ENCODE data around the gene DCHS2. TPM values are rescaled to one million over a fixed set of nuclear protein-coding genes. Genes with fewer than 3 reads are reported as not detected.

DCHS2 gene
- polyA plus RNA-seq, 10 donors = 6.4 to 20.4 (median 8.6) TPM

- no peak for DNase-seq
Measured at GRCh38 chr4:154384012-154384411, 107.6 kb downstream of the DCHS2 start.

GRCh38 chr4:154376486-154376885, 115.1 kb downstream of the DCHS2 start:
- no peak for DNase-seq

GRCh38 chr4:154368060-154368459, 123.5 kb downstream of the DCHS2 start:
- no peak for DNase-seq

DNA sequence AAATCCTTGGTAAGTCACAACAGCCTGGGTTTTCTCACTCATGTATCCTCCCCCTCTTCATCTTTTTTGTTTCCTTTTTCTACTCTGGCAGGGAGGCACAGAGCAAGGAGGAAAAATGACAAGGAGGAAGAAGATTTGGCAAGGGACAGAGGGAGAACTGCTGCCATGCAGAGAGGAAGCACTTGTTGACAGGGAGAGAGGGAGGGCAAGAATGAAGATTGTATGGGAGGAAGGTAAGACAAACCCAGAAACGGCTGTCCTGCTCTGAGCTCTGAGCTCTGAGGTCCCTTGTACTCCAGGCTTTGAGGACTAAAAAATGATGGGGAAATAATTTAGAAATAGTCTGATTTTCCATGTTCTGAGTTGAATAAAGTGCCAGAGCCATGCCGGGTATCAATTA, 123.9 kb downstream of the DCHS2 start:
- DNase-seq = peak in 1 of 3 donors; percentile 5

GRCh38 chr4:154366956-154367355, 124.6 kb downstream of the DCHS2 start:
- no peak for DNase-seq

GRCh38 chr4:154364066-154364845, 127.3 kb downstream of the DCHS2 start:
- DNase-seq = peak in 2 of 3 donors; percentile 20 to 29

- no peak for DNase-seq
Measured at GRCh38 chr4:154361450-154361849, 130.1 kb downstream of the DCHS2 start.

DNA sequence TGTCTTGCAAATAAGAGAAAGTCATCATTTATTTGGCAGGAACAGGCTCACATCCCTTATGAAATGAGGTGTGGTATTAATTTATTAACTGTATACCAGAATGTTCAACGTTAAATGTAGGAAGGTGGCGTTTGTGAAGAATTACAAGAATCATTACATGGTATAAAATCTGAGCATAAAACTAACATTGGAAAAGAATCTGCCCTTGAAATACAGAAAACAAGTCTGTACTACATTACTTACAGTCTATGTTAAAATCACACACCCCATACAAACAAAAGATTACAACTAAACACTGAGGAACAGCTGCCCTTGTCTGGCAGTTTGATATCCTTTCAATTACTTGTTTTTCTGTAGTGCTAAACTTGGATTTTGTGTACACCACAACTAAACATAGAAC, 131.1 kb downstream of the DCHS2 start:
- DNase-seq = no peak

- DNase-seq = no peak
Measured at GRCh38 chr4:154354883-154355282, 136.7 kb downstream of the DCHS2 start.

GRCh38 chr4:154349829-154350228, 141.8 kb downstream of the DCHS2 start:
- DNase-seq = peak in 1 of 3 donors; percentile 25

DNA sequence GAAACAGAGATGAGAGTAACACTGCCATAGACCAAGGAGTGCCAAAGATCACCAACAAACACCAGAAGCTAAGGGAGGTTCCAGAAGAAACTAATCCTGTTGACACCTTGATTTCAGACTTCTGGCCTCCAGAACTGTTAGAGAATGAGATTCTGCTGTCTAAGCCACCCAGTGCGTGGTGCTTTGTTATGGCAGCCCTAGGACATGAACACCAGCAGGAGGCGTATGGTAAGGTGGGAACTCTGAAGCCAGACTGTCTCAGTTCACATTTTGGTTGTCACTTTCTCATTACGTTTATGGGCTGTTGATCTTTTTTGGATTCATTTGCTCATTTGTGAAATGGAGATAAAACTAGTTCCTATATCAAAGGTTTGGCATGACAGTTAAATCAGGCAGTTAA, 142.9 kb downstream of the DCHS2 start:
- no peak for DNase-seq

GRCh38 chr4:154345359-154345758, 146.2 kb downstream of the DCHS2 start:
- no peak for DNase-seq

GRCh38 chr4:154344686-154345085, 146.9 kb downstream of the DCHS2 start:
- no peak for DNase-seq

DNA sequence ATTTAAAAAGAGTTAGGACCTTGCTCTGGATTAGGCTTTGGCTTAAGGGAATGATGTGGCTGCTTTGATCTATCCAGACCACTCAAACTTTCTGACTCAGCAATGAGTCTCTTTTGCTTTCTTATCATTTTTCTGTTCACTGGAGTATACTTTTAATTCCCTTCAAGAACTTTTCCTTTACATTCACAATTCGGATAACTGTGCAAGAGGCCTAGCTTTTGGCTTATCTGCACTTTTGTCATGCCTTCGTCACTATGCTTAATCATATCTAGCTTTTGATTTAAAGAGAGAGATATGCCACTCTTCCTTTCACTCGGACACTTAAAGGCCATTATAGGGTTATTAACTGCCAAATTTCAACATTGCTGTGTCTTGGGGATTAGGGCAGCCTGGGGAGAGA, 147.9 kb downstream of the DCHS2 start:
- no peak for DNase-seq

DNA sequence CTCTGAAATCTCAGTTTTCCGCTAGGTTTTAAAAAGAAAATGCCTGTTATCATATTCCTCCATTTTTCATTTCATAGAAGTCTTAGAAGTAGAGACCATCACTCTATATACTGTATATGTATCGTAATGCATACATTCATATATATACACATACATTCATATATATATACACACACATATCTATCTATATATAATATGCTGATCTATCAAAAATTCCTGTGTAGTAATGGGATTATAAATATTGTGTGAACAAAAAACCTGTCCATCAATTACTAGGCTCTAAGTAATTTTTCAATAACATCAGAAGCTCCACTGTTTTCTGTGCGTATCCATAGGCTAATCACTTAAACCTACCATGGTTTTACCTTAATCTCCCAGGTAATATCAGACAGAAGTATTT, 150.2 kb downstream of the DCHS2 start:
- no peak for DNase-seq

GRCh38 chr4:154335588-154335987, 156.0 kb downstream of the DCHS2 start:
- DNase-seq = no peak

GRCh38 chr4:154332681-154333421, 158.7 kb downstream of the DCHS2 start:
- DNase-seq = peak in 2 of 3 donors; percentile 26 to 69

DNA sequence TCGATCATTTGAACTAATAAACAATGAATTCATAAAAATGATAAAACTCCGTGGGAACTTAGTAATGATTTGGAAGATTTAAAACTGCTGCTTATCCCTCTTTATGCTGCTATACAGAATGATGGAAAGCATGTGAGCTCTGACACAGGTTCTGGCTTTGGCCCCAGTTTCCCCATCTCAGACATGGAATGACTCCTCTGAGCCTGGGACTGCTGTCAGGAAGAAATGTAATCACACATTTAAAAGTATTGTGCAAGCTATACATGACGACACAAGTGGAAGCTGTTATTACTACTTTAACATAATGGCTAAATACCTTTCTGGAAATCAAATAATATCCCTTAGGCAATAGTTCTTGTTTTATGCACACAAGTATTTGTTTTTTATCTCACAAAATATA, 161.7 kb downstream of the DCHS2 start:
- DNase-seq = peak; percentile 87 to 94 (median 88)

DNA sequence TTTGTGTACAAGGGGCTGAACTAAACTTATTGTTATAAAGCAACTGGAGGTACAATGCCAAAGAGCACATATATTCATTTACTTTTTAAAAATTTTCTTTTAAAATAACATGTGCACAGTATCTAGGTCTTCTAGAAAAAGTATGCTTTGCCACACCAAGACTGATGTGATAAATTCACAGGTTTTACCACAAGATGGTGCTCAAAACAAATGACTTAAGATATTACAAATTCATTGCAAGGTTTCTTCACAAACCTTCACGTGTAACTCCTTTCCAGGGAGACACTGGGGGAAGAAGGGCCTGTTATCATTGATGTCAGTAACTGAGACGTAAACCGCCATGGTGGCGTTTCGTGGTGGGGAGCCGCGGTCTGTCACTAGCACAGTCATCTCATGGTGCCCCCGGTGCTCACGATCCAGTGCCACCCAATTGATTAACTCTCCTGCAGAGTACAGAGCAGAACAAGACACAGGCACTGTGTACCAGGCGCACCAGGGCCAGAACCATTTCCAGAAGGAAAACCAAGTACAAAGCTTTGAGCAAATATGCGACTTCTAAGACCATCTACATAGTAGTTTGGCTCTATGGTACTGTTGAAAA, 162.2 kb downstream of the DCHS2 start:
- DNase-seq = peak in 2 of 3 donors; percentile 43 to 75

GRCh38 chr4:154328030-154328429, 163.6 kb downstream of the DCHS2 start:
- no peak for DNase-seq

DNA sequence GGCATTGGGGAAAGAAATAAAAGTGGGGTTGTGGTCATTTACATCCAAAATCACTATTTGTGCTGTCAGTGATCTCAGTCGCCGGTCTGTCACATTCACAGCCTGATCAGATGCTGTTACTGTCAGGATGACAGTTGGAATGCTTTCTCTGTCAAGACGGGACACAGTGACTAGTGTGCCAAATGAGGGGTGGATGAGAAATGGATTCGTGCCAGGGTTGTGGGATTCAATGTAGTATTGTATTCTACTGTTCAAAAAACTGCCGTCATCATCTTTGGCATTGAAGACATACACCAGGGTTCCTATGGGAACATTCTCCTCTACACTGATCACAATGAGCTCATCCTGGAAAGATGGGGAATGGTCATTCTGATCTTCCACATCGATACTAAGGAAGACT, 171.1 kb downstream of the DCHS2 start:
- no peak for DNase-seq

- no peak for DNase-seq
Measured at GRCh38 chr4:154319736-154320135, 171.9 kb downstream of the DCHS2 start.

All from muscle of back (tissue), 11 donors.